ENCODE data around the gene TMEM214. TPM values are rescaled to one million over a fixed set of nuclear protein-coding genes. Genes with fewer than 3 reads are reported as not detected.

The TMEM214 gene
- total RNA-seq, 1 donor from 2014 or later: 55.3 TPM

- Mint-ChIP-seq H3K4me3 (ENCODE audit: unreplicated experiment) (peak overlapping the region; percentile 91), H3K9me3 (ENCODE audit: unreplicated experiment) (no peaks in the 10 kb centered on the region), H3K27ac (ENCODE audit: unreplicated experiment) (peak overlapping the region; percentile 27)
Measured at GRCh38 chr2:27033253-27033852, 588 bp downstream of the TMEM214 start.

GRCh38 chr2:27038012-27038411 lies 5.2 kb downstream of the TMEM214 start:
- H3K4me1 Mint-ChIP-seq (ENCODE audit: unreplicated experiment): peaks cover 11% of the 10 kb centered on the region
- DNase-seq (ENCODE audit: low spot score): no peak
- peaks cover 48% of the 10 kb centered on the region for H3K36me3 Mint-ChIP-seq (ENCODE audit: low read depth, unreplicated experiment)
- peaks cover 8% of the 10 kb centered on the region for H3K27me3 Mint-ChIP-seq (ENCODE audit: unreplicated experiment)
- no peak for TF ChIP-seq CTCF (IDR thresholded peaks at IDR 0.05; ENCODE audit: unreplicated experiment)
- no peak overlapping the region for H3K4me3 Mint-ChIP-seq (ENCODE audit: unreplicated experiment)
- no peaks in the 10 kb centered on the region for H3K9me3 Mint-ChIP-seq (ENCODE audit: unreplicated experiment)
- H3K27ac Mint-ChIP-seq (ENCODE audit: unreplicated experiment): no peak overlapping the region

More at GRCh38 chr2:27033253-27033852, 588 bp downstream of the TMEM214 start:
- Mint-ChIP-seq H3K36me3 (ENCODE audit: low read depth, unreplicated experiment) (peaks cover 21% of the 10 kb centered on the region), H3K4me1 (ENCODE audit: unreplicated experiment) (peaks cover 16% of the 10 kb centered on the region), H3K27me3 (ENCODE audit: unreplicated experiment) (peaks cover 6% of the 10 kb centered on the region)
- no peak for TF ChIP-seq CTCF (IDR thresholded peaks at IDR 0.05; ENCODE audit: unreplicated experiment)
- no peak for DNase-seq (ENCODE audit: low spot score)

- Mint-ChIP-seq H3K4me3 (ENCODE audit: unreplicated experiment) (no peak overlapping the region), H3K9me3 (ENCODE audit: unreplicated experiment) (no peaks in the 10 kb centered on the region), H3K4me1 (ENCODE audit: unreplicated experiment) (peaks cover 5% of the 10 kb centered on the region), H3K36me3 (ENCODE audit: low read depth, unreplicated experiment) (peaks cover 48% of the 10 kb centered on the region), H3K27ac (ENCODE audit: unreplicated experiment) (no peak overlapping the region), H3K27me3 (ENCODE audit: unreplicated experiment) (peaks cover 8% of the 10 kb centered on the region)
- no peak for DNase-seq (ENCODE audit: low spot score)
- no peak for TF ChIP-seq CTCF (IDR thresholded peaks at IDR 0.05; ENCODE audit: unreplicated experiment)
Measured at GRCh38 chr2:27038631-27039339, 6.0 kb downstream of the TMEM214 start.

- H3K9me3 Mint-ChIP-seq (ENCODE audit: unreplicated experiment): no peaks in the 10 kb centered on the region
- no peak for DNase-seq (ENCODE audit: low spot score)
- no peak overlapping the region for H3K27ac Mint-ChIP-seq (ENCODE audit: unreplicated experiment)
- no peak for TF ChIP-seq CTCF (IDR thresholded peaks at IDR 0.05; ENCODE audit: unreplicated experiment)
- H3K4me3 Mint-ChIP-seq (ENCODE audit: unreplicated experiment): no peak overlapping the region
- H3K27me3 Mint-ChIP-seq (ENCODE audit: unreplicated experiment): peaks cover 3% of the 10 kb centered on the region
- H3K4me1 Mint-ChIP-seq (ENCODE audit: unreplicated experiment): no peaks in the 10 kb centered on the region
- peaks cover 48% of the 10 kb centered on the region for H3K36me3 Mint-ChIP-seq (ENCODE audit: low read depth, unreplicated experiment)
Measured at GRCh38 chr2:27039426-27039825, 6.7 kb downstream of the TMEM214 start.

GRCh38 chr2:27039871-27040270 lies 7.1 kb downstream of the TMEM214 start:
- no peak for DNase-seq (ENCODE audit: low spot score)
- H3K4me3 Mint-ChIP-seq (ENCODE audit: unreplicated experiment): no peak overlapping the region
- peaks cover 3% of the 10 kb centered on the region for H3K27me3 Mint-ChIP-seq (ENCODE audit: unreplicated experiment)
- H3K36me3 Mint-ChIP-seq (ENCODE audit: low read depth, unreplicated experiment): peaks cover 48% of the 10 kb centered on the region
- H3K9me3 Mint-ChIP-seq (ENCODE audit: unreplicated experiment): no peaks in the 10 kb centered on the region
- H3K27ac Mint-ChIP-seq (ENCODE audit: unreplicated experiment): no peak overlapping the region
- no peak for TF ChIP-seq CTCF (IDR thresholded peaks at IDR 0.05; ENCODE audit: unreplicated experiment)
- H3K4me1 Mint-ChIP-seq (ENCODE audit: unreplicated experiment): no peaks in the 10 kb centered on the region
